ENCODE data around the gene ARFGAP3.

Gene ARFGAP3

DNA sequence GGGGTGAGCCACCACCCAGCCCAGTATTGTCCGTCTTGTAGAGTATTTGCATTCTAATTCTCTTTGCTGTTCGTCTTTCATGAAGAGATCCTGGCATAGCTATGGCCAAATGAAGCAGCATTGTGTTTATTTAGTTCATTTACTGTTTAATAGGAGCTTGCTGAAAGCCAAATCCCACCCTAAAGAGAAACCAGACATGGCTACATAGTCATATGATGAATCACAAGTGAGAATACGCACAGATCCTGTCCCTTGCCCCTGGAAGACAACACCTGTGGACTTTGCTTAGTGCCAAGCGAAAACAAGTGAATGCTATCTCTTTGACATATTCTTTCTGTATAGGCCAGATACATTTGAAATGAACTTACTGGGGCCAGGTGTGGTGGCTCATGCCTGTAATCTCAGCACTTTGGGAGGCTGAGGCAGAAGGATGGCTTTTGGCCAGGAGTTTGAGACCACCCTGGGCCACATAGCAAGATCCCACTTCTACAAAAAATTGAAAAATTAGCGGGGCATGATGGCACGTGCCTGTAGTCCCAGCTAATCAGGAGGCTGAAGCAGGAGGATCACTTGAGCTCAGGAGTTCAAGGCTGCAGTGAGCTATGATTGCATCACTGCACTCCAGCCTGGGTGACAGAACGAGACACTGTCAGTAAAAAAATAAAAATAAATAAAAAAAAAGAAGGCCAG, 5.1 kb upstream of the ARFGAP3 start:
- DNase-seq (ENCODE audit: low spot score) = no peak

DNA sequence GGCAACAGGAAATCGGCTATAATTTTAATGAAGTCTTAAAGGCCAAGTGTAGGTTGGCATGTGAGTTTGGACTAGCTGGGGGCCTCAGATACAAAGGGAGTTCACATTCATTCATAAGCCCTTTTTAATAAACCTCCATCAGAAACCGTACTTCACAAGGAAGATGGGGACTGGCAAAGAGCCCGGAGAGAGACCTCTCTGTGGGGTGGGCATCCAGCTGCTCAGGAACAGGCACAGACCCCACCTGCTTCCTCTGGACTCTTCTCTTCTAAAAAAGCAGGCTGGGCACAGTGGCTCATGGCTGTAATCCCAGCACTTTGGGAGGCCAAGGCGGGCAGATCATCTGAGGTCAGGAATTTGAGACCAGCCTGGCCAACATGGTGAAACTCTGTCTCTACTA, 3.9 kb upstream of the ARFGAP3 start:
- DNase-seq (ENCODE audit: low spot score) = no peak

GRCh38 chr22:42857845-42858481, 890 bp upstream of the ARFGAP3 start:
- DNase-seq (ENCODE audit: low spot score) = peak; percentile 74

- no peak for DNase-seq (ENCODE audit: low spot score)
These were observed 751 bp downstream of the ARFGAP3 start for GRCh38 chr22:42856179-42856864.

DNA sequence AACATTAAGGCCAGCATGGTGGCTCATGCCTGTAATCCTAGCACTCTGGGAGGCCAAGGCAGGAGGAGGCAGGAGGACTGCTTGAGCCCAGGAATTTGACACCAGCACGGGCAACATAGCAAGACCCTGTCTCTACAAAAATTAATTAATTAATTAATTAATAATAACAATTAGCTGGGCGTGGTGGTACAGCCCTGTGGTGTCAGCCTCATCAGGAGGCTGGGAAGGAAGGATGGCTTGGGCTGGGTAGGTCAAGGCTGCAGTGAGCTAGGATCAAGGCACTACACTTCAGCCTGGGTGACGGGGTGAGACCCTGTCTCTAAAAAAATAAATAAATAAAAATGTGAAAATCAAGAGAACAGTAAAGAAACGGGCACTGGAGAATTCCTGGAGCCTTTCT, 1.4 kb downstream of the ARFGAP3 start:
- DNase-seq (ENCODE audit: low spot score) = no peak

DNA sequence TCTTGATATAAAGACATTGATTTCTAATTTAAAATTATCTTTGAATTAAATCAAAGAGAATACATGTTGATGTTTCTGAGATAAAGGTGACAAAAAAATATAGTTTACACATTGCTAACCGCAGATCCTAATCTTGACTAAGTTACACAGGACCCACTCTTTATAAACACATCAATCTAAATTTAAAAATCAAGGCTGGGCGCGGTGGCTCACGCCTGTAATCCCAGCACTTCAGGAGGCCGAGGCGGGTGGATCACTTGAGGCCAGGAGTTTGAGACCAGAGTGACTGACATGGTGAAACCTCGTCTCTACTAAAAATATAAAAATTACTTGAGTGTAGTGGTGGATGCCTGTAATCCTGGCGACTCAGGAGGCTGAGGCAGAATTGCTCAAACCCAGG, 1.9 kb downstream of the ARFGAP3 start:
- no peak for DNase-seq (ENCODE audit: low spot score)

- DNase-seq (ENCODE audit: low spot score) = no peak
These were observed 8.0 kb downstream of the ARFGAP3 start for GRCh38 chr22:42848941-42849550.

DNA sequence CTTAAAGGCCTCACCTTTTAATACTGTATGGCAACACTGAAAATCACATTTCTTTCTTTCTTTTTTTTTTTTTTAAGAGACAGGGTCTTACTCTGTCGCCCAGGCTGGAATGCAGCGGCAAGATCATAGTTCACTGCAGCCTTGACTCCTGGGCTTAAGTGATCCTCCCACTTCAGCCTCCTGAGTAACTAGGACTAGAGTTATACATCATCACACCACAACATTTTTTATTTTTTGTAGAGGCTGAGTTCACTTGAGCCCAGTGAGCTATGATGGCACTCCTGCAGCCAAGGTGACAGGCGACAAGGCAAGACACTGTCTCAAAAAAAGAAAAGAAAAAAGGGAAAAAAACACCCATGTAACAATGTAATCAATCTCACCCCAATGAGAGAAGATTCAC, 10.0 kb downstream of the ARFGAP3 start:
- no peak for DNase-seq (ENCODE audit: low spot score)

- DNase-seq (ENCODE audit: low spot score) = no peak
These were observed 12.3 kb downstream of the ARFGAP3 start for GRCh38 chr22:42844756-42845155.

- no peak for DNase-seq (ENCODE audit: low spot score)
These were observed 14.3 kb downstream of the ARFGAP3 start for GRCh38 chr22:42842658-42843370.

GRCh38 chr22:42841444-42841843, 15.6 kb downstream of the ARFGAP3 start:
- DNase-seq (ENCODE audit: low spot score) = no peak

GRCh38 chr22:42837556-42837955, 19.5 kb downstream of the ARFGAP3 start:
- no peak for DNase-seq (ENCODE audit: low spot score)

DNA sequence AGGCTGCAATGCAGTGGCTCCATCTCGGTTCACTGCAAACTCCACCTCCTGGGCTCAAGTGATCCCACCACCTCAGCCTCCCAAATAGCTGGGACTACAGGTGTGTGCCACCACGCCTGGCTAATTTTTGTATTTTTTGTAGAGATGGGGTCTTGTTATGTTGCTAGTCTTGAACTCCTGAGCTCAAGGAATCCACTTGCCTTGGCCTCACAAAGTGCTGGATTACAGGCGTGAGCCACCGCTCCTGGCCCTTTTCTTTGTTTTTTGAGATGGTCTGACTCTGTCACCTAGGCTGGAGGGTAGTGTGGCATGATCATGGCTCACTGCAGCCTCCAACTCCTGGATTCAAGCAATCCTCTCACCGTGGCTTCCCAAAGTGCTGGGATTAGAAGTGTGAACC, 21.0 kb downstream of the ARFGAP3 start:
- no peak for DNase-seq (ENCODE audit: low spot score)

GRCh38 chr22:42834177-42834949, 22.7 kb downstream of the ARFGAP3 start:
- no peak for DNase-seq (ENCODE audit: low spot score)

DNA sequence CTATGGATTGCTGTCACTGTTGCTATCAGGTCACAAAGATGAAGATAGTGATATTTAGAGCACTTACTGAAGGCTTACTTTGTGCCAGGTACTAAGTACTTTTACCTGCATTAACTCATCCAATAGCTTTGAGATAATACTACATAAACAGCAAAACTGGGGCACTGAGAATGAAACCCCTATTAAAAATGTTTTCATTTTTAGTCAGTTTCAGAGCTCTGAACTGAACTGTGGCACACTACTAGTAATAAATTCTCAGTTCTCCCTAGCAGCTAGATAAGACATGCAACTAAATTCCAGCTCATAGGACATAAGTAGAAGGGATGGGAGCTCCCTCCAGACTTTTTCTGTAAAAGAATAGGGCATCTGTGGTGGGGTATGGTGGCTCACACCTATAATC, 24.0 kb downstream of the ARFGAP3 start:
- DNase-seq (ENCODE audit: low spot score) = no peak

DNA sequence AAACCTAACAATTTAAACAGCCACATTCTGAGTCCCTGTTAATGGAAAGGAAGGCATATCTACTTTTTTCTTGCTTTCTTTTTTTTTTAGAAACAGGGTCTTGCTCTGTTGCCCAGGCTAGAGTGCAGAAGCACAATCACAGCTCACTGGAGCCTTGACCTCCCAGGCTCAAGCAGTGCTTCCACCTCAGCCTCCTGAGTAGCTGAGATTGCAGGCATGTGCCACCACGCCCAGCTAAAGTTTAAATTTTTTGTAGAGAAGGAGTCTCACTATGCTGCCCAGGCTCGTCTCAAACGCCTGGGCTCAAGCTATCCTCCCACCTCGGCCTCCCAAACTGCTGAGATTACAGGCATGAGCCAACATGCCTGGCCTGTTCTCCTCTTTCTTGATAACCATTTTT, 25.4 kb downstream of the ARFGAP3 start:
- no peak for DNase-seq (ENCODE audit: low spot score)

DNA sequence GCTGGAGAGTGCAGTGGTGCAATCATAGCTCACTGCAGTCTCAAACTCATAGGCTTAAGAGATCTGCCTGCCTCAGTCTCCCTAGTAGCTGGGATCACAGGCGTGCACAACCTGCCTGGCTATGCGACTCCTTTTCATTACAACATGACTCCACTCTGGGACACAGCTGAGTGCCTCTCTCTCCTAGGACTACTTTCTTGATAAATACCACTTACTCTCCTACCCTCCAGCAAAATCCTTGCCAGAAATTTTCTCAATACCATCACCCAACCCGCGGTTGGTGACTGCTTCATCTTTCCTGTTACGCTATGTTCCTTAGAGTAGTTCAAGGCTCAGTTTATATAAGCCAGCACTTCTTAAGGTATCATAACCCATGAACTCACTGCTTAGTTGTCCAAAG, 26.9 kb downstream of the ARFGAP3 start:
- no peak for DNase-seq (ENCODE audit: low spot score)

GRCh38 chr22:42829302-42829701, 27.8 kb downstream of the ARFGAP3 start:
- DNase-seq (ENCODE audit: low spot score) = no peak

DNA sequence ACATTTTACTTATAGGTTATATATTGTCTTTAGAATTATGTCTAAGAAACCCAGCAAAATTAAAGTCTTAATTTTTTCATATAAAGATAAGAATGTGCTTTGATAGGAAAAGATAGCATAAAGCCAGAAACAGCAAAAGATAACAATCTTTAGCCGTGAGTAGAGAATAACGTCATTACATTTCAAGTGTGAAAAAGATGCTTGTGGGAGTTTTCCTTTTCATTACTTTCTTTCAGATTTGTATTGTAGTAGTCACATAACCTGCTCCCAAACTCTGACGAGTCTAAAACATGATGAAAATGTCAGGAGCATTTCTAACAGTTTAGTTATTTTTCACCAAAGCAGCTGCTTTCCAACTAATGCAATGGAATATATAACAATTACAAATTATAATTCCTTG, 31.3 kb downstream of the ARFGAP3 start:
- no peak for DNase-seq (ENCODE audit: low spot score)

DNA sequence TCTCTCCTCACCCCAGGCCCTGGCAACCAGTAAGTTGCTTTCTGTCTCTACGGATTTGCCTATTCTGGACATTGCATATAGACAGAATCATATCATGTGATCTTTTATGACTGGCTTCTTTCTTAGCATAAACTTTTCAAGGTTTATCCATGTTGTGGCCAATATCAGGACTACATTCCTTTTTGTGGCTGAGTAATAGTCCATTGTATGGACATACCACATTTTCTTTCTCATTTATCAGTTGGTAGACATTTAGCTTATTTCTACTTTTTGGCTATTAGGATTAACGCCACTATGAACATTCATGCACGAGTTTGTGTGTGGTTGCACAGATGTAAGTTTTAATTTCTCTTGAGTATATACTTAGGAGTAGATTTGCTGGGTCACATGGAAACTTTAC, 35.7 kb downstream of the ARFGAP3 start:
- DNase-seq (ENCODE audit: low spot score) = no peak

- peak; percentile 60 for DNase-seq (ENCODE audit: low spot score)
These were observed 36.9 kb downstream of the ARFGAP3 start for GRCh38 chr22:42820045-42820763.

Data from cerebellar cortex (tissue), 1 donor.